ENCODE data around the gene ADGRA1.

GRCh38 chr10:133045556-133046389 is 42.0 kb upstream of the ADGRA1 start:
- TF ChIP-seq POLR2A (IDR thresholded peaks at IDR 0.05) (no peak), CTCF (IDR thresholded peaks at IDR 0.05) (no peak)

Measured in sigmoid colon (tissue), 3 donors.